ENCODE data around the gene MAST4. TPM values are rescaled to one million over a fixed set of nuclear protein-coding genes. Genes with fewer than 3 reads are reported as not detected.
A peak's percentile ranks its signal among the peaks of the same experiment; 100 is the strongest.

The MAST4 gene
- total and polyA plus RNA-seq, 7 experiments from 2014 or later, result 11.3 to 39.0 (median 28.3) TPM

- no peak overlapping the region for H3K27ac ChIP-seq (ENCODE audit: low read depth, low read length)
- H3K36me3 ChIP-seq (ENCODE audit: control insufficient read depth in 2 of 3, insufficient read depth in 3 of 3, low read length in 3 of 3), result no peaks in the 10 kb centered on the region
- peaks cover 0 to 3% of the 10 kb centered on the region in 2 donors for H3K4me1 ChIP-seq (ENCODE audit: control insufficient read depth in 2 of 2, insufficient read depth in 2 of 2, low read length in 2 of 2)
- H3K4me3 ChIP-seq (ENCODE audit: low read length), result no peak overlapping the region
- intact Hi-C loops (cut with micrococcal nuclease), result loop anchor here in 1 of 2 donors (5.0 kb wide), 1 partner anchor 506 kb away; no protein-coding TSS in a partner anchor
- ChIA-PET POLR2A (no interaction called here), CTCF (no interaction called here)
- ATAC-seq, result no peak
- no peak overlapping the region for H3K4me3 Mint-ChIP-seq
- H3K27ac Mint-ChIP-seq, result peak overlapping the region in 1 of 9 donors; percentile 15
- peaks cover 0 to 27% (median 0%) of the 10 kb centered on the region in 7 donors for H3K4me1 Mint-ChIP-seq
- H3K27me3 ChIP-seq (ENCODE audit: control insufficient read depth in 2 of 2, insufficient read depth in 2 of 2, low read length in 2 of 2), result no peaks in the 10 kb centered on the region
- no peaks in the 10 kb centered on the region for H3K9me3 Mint-ChIP-seq
- no peak for DNase-seq
- H3K9me3 ChIP-seq (ENCODE audit: control insufficient read depth in 2 of 3, low read length in 3 of 3), result no peaks in the 10 kb centered on the region
- peaks cover 5 to 23% (median 9%) of the 10 kb centered on the region in 5 donors for H3K27me3 Mint-ChIP-seq
- no peaks in the 10 kb centered on the region for H3K36me3 Mint-ChIP-seq
Measured at GRCh38 chr5:66813306-66813705, 217.1 kb downstream of the MAST4 start.

- Mint-ChIP-seq H3K4me3 (no peak overlapping the region), H3K27ac (peak overlapping the region in 1 of 9 donors; percentile 7), H3K9me3 (no peaks in the 10 kb centered on the region), H3K36me3 (peaks cover 0 to 2% (median 0%) of the 10 kb centered on the region in 5 donors), H3K4me1 (peaks cover 0 to 34% (median 0%) of the 10 kb centered on the region in 7 donors), H3K27me3 (peaks cover 0 to 15% (median 5%) of the 10 kb centered on the region in 5 donors)
- CTCF ChIA-PET, result interaction anchor here (0.6 to 2.1 kb wide), 5 partner anchors 15 to 800 kb away, joined by 3 to 6 read pairs (median 4); no protein-coding TSS in a partner anchor
- Histone ChIP-seq H3K4me3 (ENCODE audit: low read length) (no peak overlapping the region), H3K9me3 (ENCODE audit: control insufficient read depth in 2 of 3, low read length in 3 of 3) (no peaks in the 10 kb centered on the region), H3K4me1 (ENCODE audit: control insufficient read depth in 2 of 2, insufficient read depth in 2 of 2, low read length in 2 of 2) (peaks cover 0 to 3% of the 10 kb centered on the region in 2 donors), H3K27me3 (ENCODE audit: control insufficient read depth in 2 of 2, insufficient read depth in 2 of 2, low read length in 2 of 2) (no peaks in the 10 kb centered on the region), H3K36me3 (ENCODE audit: control insufficient read depth in 2 of 3, insufficient read depth in 3 of 3, low read length in 3 of 3) (no peaks in the 10 kb centered on the region), H3K27ac (ENCODE audit: low read depth, low read length) (no peak overlapping the region)
- intact Hi-C loops (cut with micrococcal nuclease), result loop anchor here (1.0 to 5.0 kb wide), 6 partner anchors 14 to 507 kb away; no protein-coding TSS in a partner anchor
- ATAC-seq (peak; percentile 73), DNase-seq (peak in 7 of 9 donors; percentile 19 to 51 (median 36))
- POLR2A ChIA-PET, result no interaction called here
Measured at GRCh38 chr5:66814146-66814991, 218.2 kb downstream of the MAST4 start.

GRCh38 chr5:66818304-66818934, 222.2 kb downstream of the MAST4 start:
- H3K4me1 Mint-ChIP-seq, result peaks cover 0 to 45% (median 12%) of the 10 kb centered on the region in 7 donors
- no peaks in the 10 kb centered on the region for H3K27me3 ChIP-seq (ENCODE audit: control insufficient read depth in 2 of 2, insufficient read depth in 2 of 2, low read length in 2 of 2)
- H3K9me3 ChIP-seq (ENCODE audit: control insufficient read depth in 2 of 3, low read length in 3 of 3), result no peaks in the 10 kb centered on the region
- peaks cover 0 to 9% (median 0%) of the 10 kb centered on the region in 5 donors for H3K36me3 Mint-ChIP-seq
- peaks cover 0 to 2% (median 0%) of the 10 kb centered on the region in 5 donors for H3K27me3 Mint-ChIP-seq
- H3K9me3 Mint-ChIP-seq, result peaks cover 0 to 4% (median 0%) of the 10 kb centered on the region in 11 donors
- H3K4me1 ChIP-seq (ENCODE audit: control insufficient read depth in 2 of 2, insufficient read depth in 2 of 2, low read length in 2 of 2), result peaks cover 3 to 12% of the 10 kb centered on the region in 2 donors
- no peak overlapping the region for H3K4me3 ChIP-seq (ENCODE audit: low read length)
- H3K4me3 Mint-ChIP-seq, result no peak overlapping the region
- ATAC-seq (no peak), DNase-seq (no peak)
- ChIA-PET CTCF (interaction anchor here (1.6 kb wide), 1 partner anchor 11 kb away, joined by 4 read pairs; no protein-coding TSS in a partner anchor), POLR2A (interaction anchor here (1.1 kb wide), 1 partner anchor 10 kb away, joined by 4 read pairs; no protein-coding TSS in a partner anchor)
- intact Hi-C loops (cut with micrococcal nuclease), result no loop called here
- no peak overlapping the region for H3K27ac Mint-ChIP-seq
- no peaks in the 10 kb centered on the region for H3K36me3 ChIP-seq (ENCODE audit: control insufficient read depth in 2 of 3, insufficient read depth in 3 of 3, low read length in 3 of 3)
- H3K27ac ChIP-seq (ENCODE audit: low read depth, low read length), result no peak overlapping the region

DNA sequence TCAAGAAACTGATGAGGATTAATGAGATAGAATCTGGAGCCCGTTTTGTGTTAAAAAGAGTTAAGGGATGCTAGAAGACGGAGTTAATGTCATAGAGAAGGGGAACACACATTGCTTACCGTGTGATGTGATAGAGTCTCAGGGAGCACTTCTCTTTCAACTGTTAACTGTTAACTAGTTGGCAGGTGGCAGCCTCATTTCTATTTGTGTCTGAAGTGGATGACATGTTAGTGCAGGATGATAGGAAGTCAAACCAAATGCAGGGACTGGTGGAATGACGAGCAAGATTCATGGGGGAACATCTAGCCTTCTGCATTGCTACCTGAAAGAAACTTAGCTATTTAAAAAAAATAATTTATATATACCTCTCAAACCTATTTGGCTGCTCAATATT, 222.7 kb downstream of the MAST4 start:
- Histone ChIP-seq H3K4me3 (ENCODE audit: low read length) (no peak overlapping the region), H3K4me1 (ENCODE audit: control insufficient read depth in 2 of 2, insufficient read depth in 2 of 2, low read length in 2 of 2) (peaks cover 3 to 12% of the 10 kb centered on the region in 2 donors), H3K36me3 (ENCODE audit: control insufficient read depth in 2 of 3, insufficient read depth in 3 of 3, low read length in 3 of 3) (no peaks in the 10 kb centered on the region), H3K27me3 (ENCODE audit: control insufficient read depth in 2 of 2, insufficient read depth in 2 of 2, low read length in 2 of 2) (no peaks in the 10 kb centered on the region), H3K9me3 (ENCODE audit: control insufficient read depth in 2 of 3, low read length in 3 of 3) (no peaks in the 10 kb centered on the region), H3K27ac (ENCODE audit: low read depth, low read length) (no peak overlapping the region)
- Mint-ChIP-seq H3K27me3 (peaks cover 0 to 2% (median 0%) of the 10 kb centered on the region in 5 donors), H3K4me1 (peaks cover 0 to 46% (median 12%) of the 10 kb centered on the region in 7 donors), H3K27ac (no peak overlapping the region), H3K4me3 (no peak overlapping the region), H3K9me3 (peaks cover 0 to 6% (median 0%) of the 10 kb centered on the region in 11 donors), H3K36me3 (peaks cover 0 to 11% (median 0%) of the 10 kb centered on the region in 5 donors)
- CTCF ChIA-PET, result interaction anchor here (0.6 kb wide), 1 partner anchor 10 kb away, joined by 4 read pairs; no protein-coding TSS in a partner anchor
- ATAC-seq (no peak), DNase-seq (no peak)
- intact Hi-C loops (cut with micrococcal nuclease), result no loop called here
- POLR2A ChIA-PET, result interaction anchor here (1.1 kb wide), 1 partner anchor 9 kb away, joined by 4 read pairs; no protein-coding TSS in a partner anchor

GRCh38 chr5:66820630-66821207, 224.5 kb downstream of the MAST4 start:
- Histone ChIP-seq H3K36me3 (ENCODE audit: control insufficient read depth in 2 of 3, insufficient read depth in 3 of 3, low read length in 3 of 3) (no peaks in the 10 kb centered on the region), H3K27ac (ENCODE audit: low read depth, low read length) (no peak overlapping the region), H3K27me3 (ENCODE audit: control insufficient read depth in 2 of 2, insufficient read depth in 2 of 2, low read length in 2 of 2) (no peaks in the 10 kb centered on the region), H3K4me3 (ENCODE audit: low read length) (no peak overlapping the region), H3K4me1 (ENCODE audit: control insufficient read depth in 2 of 2, insufficient read depth in 2 of 2, low read length in 2 of 2) (peaks cover 0 to 12% of the 10 kb centered on the region in 2 donors), H3K9me3 (ENCODE audit: control insufficient read depth in 2 of 3, low read length in 3 of 3) (no peaks in the 10 kb centered on the region)
- peaks cover 0 to 8% (median 0%) of the 10 kb centered on the region in 11 donors for H3K9me3 Mint-ChIP-seq
- no peak overlapping the region for H3K27ac Mint-ChIP-seq
- CTCF ChIA-PET, result interaction anchor here (1.1 kb wide), 1 partner anchor 8 kb away, joined by 4 read pairs; no protein-coding TSS in a partner anchor
- H3K4me1 Mint-ChIP-seq, result peaks cover 0 to 48% (median 12%) of the 10 kb centered on the region in 7 donors
- H3K27me3 Mint-ChIP-seq, result no peaks in the 10 kb centered on the region
- ATAC-seq (no peak), DNase-seq (no peak)
- no peak overlapping the region for H3K4me3 Mint-ChIP-seq
- intact Hi-C loops (cut with micrococcal nuclease), result loop anchor here in 1 of 2 donors (5.0 to 10.0 kb wide), 7 partner anchors 266 to 1614 kb away; partner anchors contain the start of genes ERBIN, NLN, PIK3R1 and SGTB
- POLR2A ChIA-PET, result no interaction called here
- H3K36me3 Mint-ChIP-seq, result peaks cover 0 to 19% (median 0%) of the 10 kb centered on the region in 5 donors
